OCI-LY1 (cell line): Measurements from ENCODE around the gene DNAH11.

Source experiments
- CTCF ChIP-seq: fragments of 200-600 bp; sonication (generic), shearing (Covaris generic); IDR thresholded peaks from 2 replicates; pipeline ENCODE4 v1.5.1; 2017; ENCODE audit warnings: mild to moderate bottlenecking, antibody characterized with exemption, low read length, moderate library complexity, mixed read lengths
- EZH2 ChIP-seq: fragments of 200-600 bp; sonication (generic), shearing (Covaris generic); IDR thresholded peaks from 2 replicates; pipeline ENCODE4 v1.8.0; 2017; ENCODE audit warnings: borderline replicate concordance, mixed run types, mild to moderate bottlenecking, antibody characterized with exemption, low read length, moderate library complexity, mixed read lengths

GRCh38 chr7:21886396-21886795, 343.6 kb downstream of the DNAH11 start:
- TF ChIP-seq CTCF, result no peak
- TF ChIP-seq EZH2, result no peak
